ENCODE measurements around the gene MED26. TPM values are rescaled to one million over a fixed set of nuclear protein-coding genes. Genes with fewer than 3 reads are reported as not detected.
A peak's percentile ranks its signal among the peaks of the same experiment; 100 is the strongest.

Gene MED26
- total and polyA plus RNA-seq, 10 of the 15 experiments (the other 5 are each of a cell fraction or from before 2014, with no cell fraction given), result 1.1 to 21.4 (median 9.7) TPM

GRCh38 chr19:16542045-16542909 lies 85.7 kb downstream of the MED26 start, which contains the start of gene CHERP (continued):
- peak; percentile 88; the same call in 1 of the 2 replicates for TF ChIP-seq ATF3 (IDR thresholded peaks at IDR 0.05; ENCODE audit: borderline replicate concordance, extremely low read depth, low read depth, low read length)
- TF ChIP-seq CREB1 (IDR thresholded peaks at IDR 0.05; ENCODE audit: low read depth), result peak; percentile 70; the same call in 1 of the 2 replicates
- no peak for TF ChIP-seq NFYA (IDR thresholded peaks at IDR 0.05; ENCODE audit: borderline replicate concordance, low read depth, low read length)
- TF ChIP-seq CEBPB (IDR thresholded peaks at IDR 0.05; ENCODE audit: borderline replicate concordance in 1 of 2, low read depth in 2 of 2, low read length in 2 of 2), result no peak
- TF ChIP-seq ZNF592 (IDR thresholded peaks at IDR 0.05), result no peak
- TF ChIP-seq NKRF (conservative IDR thresholded peaks at IDR 0.05), result peak; percentile 83
- TF ChIP-seq, protein P1, sequence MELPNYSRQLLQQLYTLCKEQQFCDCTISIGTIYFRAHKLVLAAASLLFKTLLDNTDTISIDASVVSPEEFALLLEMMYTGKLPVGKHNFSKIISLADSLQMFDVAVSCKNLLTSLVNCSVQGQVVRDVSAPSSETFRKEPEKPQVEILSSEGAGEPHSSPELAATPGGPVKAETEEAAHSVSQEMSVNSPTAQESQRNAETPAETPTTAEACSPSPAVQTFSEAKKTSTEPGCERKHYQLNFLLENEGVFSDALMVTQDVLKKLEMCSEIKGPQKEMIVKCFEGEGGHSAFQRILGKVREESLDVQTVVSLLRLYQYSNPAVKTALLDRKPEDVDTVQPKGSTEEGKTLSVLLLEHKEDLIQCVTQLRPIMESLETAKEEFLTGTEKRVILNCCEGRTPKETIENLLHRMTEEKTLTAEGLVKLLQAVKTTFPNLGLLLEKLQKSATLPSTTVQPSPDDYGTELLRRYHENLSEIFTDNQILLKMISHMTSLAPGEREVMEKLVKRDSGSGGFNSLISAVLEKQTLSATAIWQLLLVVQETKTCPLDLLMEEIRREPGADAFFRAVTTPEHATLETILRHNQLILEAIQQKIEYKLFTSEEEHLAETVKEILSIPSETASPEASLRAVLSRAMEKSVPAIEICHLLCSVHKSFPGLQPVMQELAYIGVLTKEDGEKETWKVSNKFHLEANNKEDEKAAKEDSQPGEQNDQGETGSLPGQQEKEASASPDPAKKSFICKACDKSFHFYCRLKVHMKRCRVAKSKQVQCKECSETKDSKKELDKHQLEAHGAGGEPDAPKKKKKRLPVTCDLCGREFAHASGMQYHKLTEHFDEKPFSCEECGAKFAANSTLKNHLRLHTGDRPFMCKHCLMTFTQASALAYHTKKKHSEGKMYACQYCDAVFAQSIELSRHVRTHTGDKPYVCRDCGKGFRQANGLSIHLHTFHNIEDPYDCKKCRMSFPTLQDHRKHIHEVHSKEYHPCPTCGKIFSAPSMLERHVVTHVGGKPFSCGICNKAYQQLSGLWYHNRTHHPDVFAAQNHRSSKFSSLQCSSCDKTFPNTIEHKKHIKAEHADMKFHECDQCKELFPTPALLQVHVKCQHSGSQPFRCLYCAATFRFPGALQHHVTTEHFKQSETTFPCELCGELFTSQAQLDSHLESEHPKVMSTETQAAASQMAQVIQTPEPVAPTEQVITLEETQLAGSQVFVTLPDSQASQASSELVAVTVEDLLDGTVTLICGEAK (IDR thresholded peaks at IDR 0.05; ENCODE audit: borderline replicate concordance), result peak; percentile 93
- no peak for TF ChIP-seq CHD4 (IDR thresholded peaks at IDR 0.05)
- TF ChIP-seq POLR2A (IDR thresholded peaks at IDR 0.05; ENCODE audit: low read depth, low read length), result peak; percentile 93
- TF ChIP-seq, protein P2, sequence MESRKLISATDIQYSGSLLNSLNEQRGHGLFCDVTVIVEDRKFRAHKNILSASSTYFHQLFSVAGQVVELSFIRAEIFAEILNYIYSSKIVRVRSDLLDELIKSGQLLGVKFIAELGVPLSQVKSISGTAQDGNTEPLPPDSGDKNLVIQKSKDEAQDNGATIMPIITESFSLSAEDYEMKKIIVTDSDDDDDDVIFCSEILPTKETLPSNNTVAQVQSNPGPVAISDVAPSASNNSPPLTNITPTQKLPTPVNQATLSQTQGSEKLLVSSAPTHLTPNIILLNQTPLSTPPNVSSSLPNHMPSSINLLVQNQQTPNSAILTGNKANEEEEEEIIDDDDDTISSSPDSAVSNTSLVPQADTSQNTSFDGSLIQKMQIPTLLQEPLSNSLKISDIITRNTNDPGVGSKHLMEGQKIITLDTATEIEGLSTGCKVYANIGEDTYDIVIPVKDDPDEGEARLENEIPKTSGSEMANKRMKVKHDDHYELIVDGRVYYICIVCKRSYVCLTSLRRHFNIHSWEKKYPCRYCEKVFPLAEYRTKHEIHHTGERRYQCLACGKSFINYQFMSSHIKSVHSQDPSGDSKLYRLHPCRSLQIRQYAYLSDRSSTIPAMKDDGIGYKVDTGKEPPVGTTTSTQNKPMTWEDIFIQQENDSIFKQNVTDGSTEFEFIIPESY (IDR thresholded peaks at IDR 0.05), result no peak
- TF ChIP-seq SUPT20H (IDR thresholded peaks at IDR 0.05; ENCODE audit: borderline replicate concordance, control insufficient read depth, low read depth, low read length), result no peak
- TF ChIP-seq SIN3A (IDR thresholded peaks at IDR 0.05; ENCODE audit: low read depth, low read length), result peak; percentile 58
- no peak for TF ChIP-seq BCL11A (IDR thresholded peaks at IDR 0.05; ENCODE audit: low read depth, low read length)
- TF ChIP-seq, protein P3, sequence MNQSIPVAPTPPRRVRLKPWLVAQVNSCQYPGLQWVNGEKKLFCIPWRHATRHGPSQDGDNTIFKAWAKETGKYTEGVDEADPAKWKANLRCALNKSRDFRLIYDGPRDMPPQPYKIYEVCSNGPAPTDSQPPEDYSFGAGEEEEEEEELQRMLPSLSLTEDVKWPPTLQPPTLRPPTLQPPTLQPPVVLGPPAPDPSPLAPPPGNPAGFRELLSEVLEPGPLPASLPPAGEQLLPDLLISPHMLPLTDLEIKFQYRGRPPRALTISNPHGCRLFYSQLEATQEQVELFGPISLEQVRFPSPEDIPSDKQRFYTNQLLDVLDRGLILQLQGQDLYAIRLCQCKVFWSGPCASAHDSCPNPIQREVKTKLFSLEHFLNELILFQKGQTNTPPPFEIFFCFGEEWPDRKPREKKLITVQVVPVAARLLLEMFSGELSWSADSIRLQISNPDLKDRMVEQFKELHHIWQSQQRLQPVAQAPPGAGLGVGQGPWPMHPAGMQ (IDR thresholded peaks at IDR 0.05; ENCODE audit: borderline replicate concordance), result no peak

Measured in GM12878 (cell line).